Ishikawa (cell line): ENCODE results near the gene PLPPR2.

Experiments
- CEBPB ChIP-seq: IDR thresholded peaks from 2 replicates; pipeline ENCODE4 v1.6.1; 2012
- CREB1 ChIP-seq: IDR thresholded peaks from 2 replicates; pipeline ENCODE4 v1.6.1; 2012; ENCODE audit warnings: low read depth
- EGR1 ChIP-seq: IDR thresholded peaks from 2 replicates; pipeline ENCODE4 v1.6.1; 2012
- EP300 ChIP-seq: IDR thresholded peaks from 2 replicates; pipeline ENCODE4 v1.6.1; 2012; ENCODE audit warnings: borderline replicate concordance
- FOXM1 ChIP-seq: IDR thresholded peaks from 2 replicates; pipeline ENCODE4 v1.6.1; 2012; ENCODE audit warnings: low read depth, borderline replicate concordance
- MAX ChIP-seq: IDR thresholded peaks from 2 replicates; pipeline ENCODE4 v1.6.1; 2012
- NFIC ChIP-seq: IDR thresholded peaks from 2 replicates; pipeline ENCODE4 v1.6.1; 2012
- RAD21 ChIP-seq: IDR thresholded peaks from 2 replicates; pipeline ENCODE4 v1.6.1; 2012; ENCODE audit warnings: low read depth
- REST ChIP-seq: IDR thresholded peaks from 2 replicates; pipeline ENCODE4 v1.6.1; 2012; ENCODE audit warnings: low read depth, mild to moderate bottlenecking
- TAF1 ChIP-seq: IDR thresholded peaks from 2 replicates; pipeline ENCODE4 v1.6.1; 2012; ENCODE audit warnings: low read depth, mild to moderate bottlenecking
- TCF12 ChIP-seq: IDR thresholded peaks from 2 replicates; pipeline ENCODE4 v1.6.1; 2012; ENCODE audit warnings: low read depth
- TEAD4 ChIP-seq: IDR thresholded peaks from 2 replicates; pipeline ENCODE4 v1.6.1; 2012
- USF1 ChIP-seq: IDR thresholded peaks from 2 replicates; pipeline ENCODE4 v1.6.1; 2012
- YY1 ChIP-seq: IDR thresholded peaks from 2 replicates; pipeline ENCODE4 v1.6.1; 2012; ENCODE audit warnings: low read depth
- ZBTB7A ChIP-seq: IDR thresholded peaks from 2 replicates; pipeline ENCODE4 v1.6.1; 2012; ENCODE audit warnings: low read depth

PLPPR2 gene

GRCh38 chr19:11374433-11375142 lies 19.4 kb downstream of the PLPPR2 start, which contains the start of gene SWSAP1:
SWSAP1 (plus strand) TSS chr19:11374666; CDS start chr19:11374681, 15 bp downstream.
- peak; percentile 79 for TF ChIP-seq YY1
- TF ChIP-seq MAX = peak; percentile 79
- no peak; the same call in 1 of the 2 replicates for TF ChIP-seq TAF1

- TF ChIP-seq REST (no peak), MAX (no peak), NFIC (no peak), EGR1 (no peak), ZBTB7A (no peak), EP300 (no peak), TEAD4 (no peak), USF1 (no peak), FOXM1 (no peak), RAD21 (no peak), YY1 (no peak), CEBPB (no peak)
Measured at GRCh38 chr19:11375143-11375948, 20.1 kb downstream of the PLPPR2 start.

- TF ChIP-seq USF1 (peak; percentile 94), RAD21 (no peak)
Measured at GRCh38 chr19:11377237-11377636, 22.0 kb downstream of the PLPPR2 start.

- no peak for TF ChIP-seq TCF12
- no peak for TF ChIP-seq REST
- TF ChIP-seq CREB1 = no peak
- no peak for TF ChIP-seq EP300
- no peak for TF ChIP-seq FOXM1
- TF ChIP-seq ZBTB7A = no peak
- TF ChIP-seq YY1 = no peak
Measured at GRCh38 chr19:11377756-11378155, 22.5 kb downstream of the PLPPR2 start.

GRCh38 chr19:11378319-11379189 lies 23.3 kb downstream of the PLPPR2 start:
- no peak for TF ChIP-seq NFIC
- no peak for TF ChIP-seq TEAD4
- TF ChIP-seq RAD21 = peak; percentile 42; the same call in 1 of the 2 replicates
- TF ChIP-seq MAX = no peak
